Middle frontal gyrus (tissue), 1 donor: ENCODE measurements around the gene SH3PXD2B.

Experiments
- DNase-seq: peaks from one replicate; pipeline ENCODE4 v3.0.0-alpha.2; 2015; ENCODE audit warnings: low spot score; ENCODE audit errors: extremely low spot score

SH3PXD2B gene

DNA sequence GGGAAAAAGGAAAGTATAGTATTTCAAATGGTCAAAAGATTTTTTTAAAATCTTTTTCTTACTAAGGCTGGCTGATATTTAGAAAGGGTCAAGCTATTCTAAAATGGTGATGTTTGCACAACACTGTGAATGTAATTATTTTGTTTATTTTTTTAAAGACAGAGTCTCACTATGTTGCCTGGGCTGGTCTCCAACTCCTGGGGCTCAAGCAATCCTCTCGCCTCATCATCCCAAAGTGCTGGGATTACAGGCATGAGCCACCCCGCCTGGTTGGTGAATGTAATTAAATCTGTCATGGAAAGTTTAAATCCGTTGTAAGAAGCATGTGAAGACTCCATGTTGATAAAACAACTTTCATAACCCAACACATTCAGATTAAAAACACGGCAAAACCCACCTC lies 173.4 kb downstream of the SH3PXD2B start:
- no peak for DNase-seq

- DNase-seq, result no peak
Measured at GRCh38 chr5:172280317-172280716, 174.0 kb downstream of the SH3PXD2B start.

DNA sequence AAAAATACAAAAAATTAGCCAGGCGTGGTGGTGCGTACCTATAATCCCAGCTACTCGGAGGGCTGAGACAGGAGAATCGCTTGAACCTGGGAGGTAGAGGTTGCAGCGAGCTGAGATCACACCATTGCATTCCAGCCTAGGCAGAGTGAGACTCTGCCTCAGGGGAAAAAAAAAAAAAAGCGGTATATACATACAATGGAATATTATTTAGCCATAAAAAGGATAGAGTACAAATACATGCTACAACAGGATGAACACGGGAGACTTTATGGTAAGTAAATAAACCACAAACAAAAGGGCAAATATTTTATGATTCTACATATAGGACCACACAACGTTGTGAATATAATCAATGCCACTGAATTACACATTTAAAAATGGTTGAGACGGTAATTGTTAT lies 176.0 kb downstream of the SH3PXD2B start:
- no peak for DNase-seq

DNA sequence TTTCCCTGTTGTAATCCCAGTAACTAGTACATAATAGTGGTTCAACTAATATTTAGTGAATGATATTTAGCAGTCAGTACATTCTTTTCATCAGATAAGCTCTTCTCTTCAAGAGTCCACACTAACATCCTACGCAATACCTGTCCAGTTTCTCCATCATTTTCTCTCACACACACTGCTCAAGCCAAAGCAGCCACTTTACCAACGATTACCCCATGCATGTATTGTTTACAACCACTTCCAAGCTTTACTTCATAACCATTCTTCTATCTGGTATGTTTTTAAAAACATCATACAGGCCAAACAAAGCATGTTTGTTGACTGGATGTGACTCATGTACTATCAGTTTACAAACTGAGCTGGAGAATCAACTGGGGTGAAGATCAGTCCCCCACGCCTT lies 178.1 kb downstream of the SH3PXD2B start:
- DNase-seq, result no peak
